ENCODE measurements around the gene ADRM1.

ADRM1 gene

GRCh38 chr20:62339647-62340062 is 36.9 kb downstream of the ADRM1 start:
- DNase-seq (ENCODE audit: low read depth): no peak

- DNase-seq (ENCODE audit: low read depth): no peak
Observed at GRCh38 chr20:62342910-62343309, 40.1 kb downstream of the ADRM1 start.

- DNase-seq (ENCODE audit: low read depth): no peak
Observed at GRCh38 chr20:62344092-62344491, 41.3 kb downstream of the ADRM1 start.

- no peak for DNase-seq (ENCODE audit: low read depth)
Observed at GRCh38 chr20:62344782-62345181, 42.0 kb downstream of the ADRM1 start.

GRCh38 chr20:62345681-62346370 is 43.0 kb downstream of the ADRM1 start:
- no peak for DNase-seq (ENCODE audit: low read depth)

GRCh38 chr20:62346398-62347150 is 43.8 kb downstream of the ADRM1 start:
- no peak for DNase-seq (ENCODE audit: low read depth)

- DNase-seq (ENCODE audit: low read depth): no peak
Observed at GRCh38 chr20:62347151-62347404, 44.3 kb downstream of the ADRM1 start.

- DNase-seq (ENCODE audit: low read depth): no peak
Observed at GRCh38 chr20:62347445-62347844, 44.6 kb downstream of the ADRM1 start.

GRCh38 chr20:62348604-62349003 is 45.8 kb downstream of the ADRM1 start:
- DNase-seq (ENCODE audit: low read depth): no peak

GRCh38 chr20:62349556-62350097 is 46.8 kb downstream of the ADRM1 start:
- no peak for DNase-seq (ENCODE audit: low read depth)

GRCh38 chr20:62350098-62350628 is 47.4 kb downstream of the ADRM1 start:
- DNase-seq (ENCODE audit: low read depth): no peak

- DNase-seq (ENCODE audit: low read depth): no peak
Observed at GRCh38 chr20:62350629-62351422, 48.0 kb downstream of the ADRM1 start.

GRCh38 chr20:62351469-62352401 is 48.9 kb downstream of the ADRM1 start:
- DNase-seq (ENCODE audit: low read depth): no peak

GRCh38 chr20:62352402-62353288 is 49.8 kb downstream of the ADRM1 start:
- no peak for DNase-seq (ENCODE audit: low read depth)

GRCh38 chr20:62353289-62354030 is 50.7 kb downstream of the ADRM1 start:
- DNase-seq (ENCODE audit: low read depth): no peak

- DNase-seq (ENCODE audit: low read depth): no peak
Observed at GRCh38 chr20:62354031-62354808, 51.4 kb downstream of the ADRM1 start.

GRCh38 chr20:62354811-62355341 is 52.1 kb downstream of the ADRM1 start:
- no peak for DNase-seq (ENCODE audit: low read depth)

- no peak for DNase-seq (ENCODE audit: low read depth)
Observed at GRCh38 chr20:62355516-62355877, 52.7 kb downstream of the ADRM1 start.

All from T follicular helper cell (primary cell).